Muscle of back (tissue), 11 donors: ENCODE measurements around the gene PCSK2. TPM values are rescaled to one million over a fixed set of nuclear protein-coding genes. Genes with fewer than 3 reads are reported as not detected.

Experiments
- DNase-seq, 3 donors: peaks; one replicate each; pipeline versions ENCODE4 v3.0.0 to v3.0.0-alpha.2; 2013
- polyA plus RNA-seq, 10 donors: library from polyadenylated mRNA; unstranded; fragments of 120-200 nt; gene quantifications; one replicate each; pipeline ENCODE4 v1.2.1, GENCODE V29; 2013; ENCODE audit not compliant: insufficient read length in 10 of 10

Gene PCSK2
- polyA plus RNA-seq, 10 donors: 0.16 to 4.2 (median 0.60) TPM

GRCh38 chr20:17443131-17443858, 216.5 kb downstream of the PCSK2 start:
- DNase-seq: no peak

GRCh38 chr20:17444091-17444490, 217.3 kb downstream of the PCSK2 start:
- no peak for DNase-seq

- no peak for DNase-seq
Observed at GRCh38 chr20:17445543-17445942, 218.7 kb downstream of the PCSK2 start.

- DNase-seq: no peak
Observed at GRCh38 chr20:17446171-17446570, 219.3 kb downstream of the PCSK2 start.

GRCh38 chr20:17448071-17448470, 221.2 kb downstream of the PCSK2 start:
- no peak for DNase-seq

- DNase-seq: no peak
Observed at GRCh38 chr20:17449031-17449430, 222.2 kb downstream of the PCSK2 start.

GRCh38 chr20:17452441-17452840, 225.6 kb downstream of the PCSK2 start:
- DNase-seq: no peak

- DNase-seq: no peak
Observed at GRCh38 chr20:17453592-17453991, 226.8 kb downstream of the PCSK2 start.

- DNase-seq: peak; percentile 20 to 61 (median 57)
Observed at GRCh38 chr20:17456279-17456678, 229.4 kb downstream of the PCSK2 start.

- DNase-seq: no peak
Observed at GRCh38 chr20:17457079-17457478, 230.2 kb downstream of the PCSK2 start.

GRCh38 chr20:17457588-17458190, 230.8 kb downstream of the PCSK2 start:
- peak in 1 of 3 donors; percentile 37 for DNase-seq

GRCh38 chr20:17460119-17460518, 233.3 kb downstream of the PCSK2 start:
- DNase-seq: no peak

- no peak for DNase-seq
Observed at GRCh38 chr20:17461941-17462340, 235.1 kb downstream of the PCSK2 start.

- DNase-seq: no peak
Observed at GRCh38 chr20:17463711-17464110, 236.9 kb downstream of the PCSK2 start.

- no peak for DNase-seq
Observed at GRCh38 chr20:17465236-17465635, 238.4 kb downstream of the PCSK2 start.

GRCh38 chr20:17466641-17467040, 239.8 kb downstream of the PCSK2 start:
- no peak for DNase-seq

GRCh38 chr20:17467120-17467655, 240.3 kb downstream of the PCSK2 start:
- DNase-seq: no peak

- no peak for DNase-seq
Observed at GRCh38 chr20:17468073-17468840, 241.4 kb downstream of the PCSK2 start.

GRCh38 chr20:17469246-17470030, 242.6 kb downstream of the PCSK2 start:
- DNase-seq: no peak

GRCh38 chr20:17470521-17470920, 243.7 kb downstream of the PCSK2 start:
- no peak for DNase-seq

- no peak for DNase-seq
Observed at GRCh38 chr20:17470973-17471372, 244.1 kb downstream of the PCSK2 start.
